Liver (tissue), 9 donors: ENCODE results near the gene GRAMD2A. TPM values are rescaled to one million over a fixed set of nuclear protein-coding genes. Genes with fewer than 3 reads are reported as not detected.

Experiments
- DNase-seq: peaks from one replicate; pipeline ENCODE4 v3.0.0-alpha.2; 2017; ENCODE audit warnings: low spot score
- H3K27ac ChIP-seq, 2 donors: one replicate each; pipeline ENCODE4 v1.7.0; 2013; ENCODE audit warnings: inconsistent platforms in 2 of 2, low read length in 2 of 2, control low read depth in 1 of 2, low read depth in 1 of 2, mild to moderate bottlenecking in 1 of 2
- H3K27me3 ChIP-seq, 4 donors: one replicate each; pipeline versions ENCODE4 v1.6.1 to v1.7.0; 2013; ENCODE audit warnings: low read length in 3 of 4, inconsistent platforms in 1 of 4, mild to moderate bottlenecking in 1 of 4, moderate library complexity in 1 of 4; ENCODE audit not compliant: control insufficient read depth in 4 of 4, insufficient read depth in 4 of 4
- H3K36me3 ChIP-seq, 4 donors: one replicate each; pipeline versions ENCODE4 v1.6.1 to v1.7.0; 2013; ENCODE audit warnings: low read length in 3 of 4, mild to moderate bottlenecking in 3 of 4, low read depth in 1 of 4, moderate library complexity in 1 of 4; ENCODE audit not compliant: control insufficient read depth in 4 of 4, insufficient read depth in 3 of 4
- H3K4me1 ChIP-seq, 4 donors: one replicate each; pipeline versions ENCODE4 v1.6.1 to v1.7.0; 2013; ENCODE audit warnings: low read length in 3 of 4, mild to moderate bottlenecking in 3 of 4, moderate library complexity in 1 of 4; ENCODE audit not compliant: control insufficient read depth in 4 of 4, insufficient read depth in 4 of 4
- H3K4me3 ChIP-seq, 3 donors: one replicate each; pipeline versions ENCODE4 v1.6.1 to v1.7.0; 2013; ENCODE audit warnings: low read length in 3 of 3, control low read depth in 1 of 3, low read depth in 1 of 3, mild to moderate bottlenecking in 1 of 3
- H3K9ac ChIP-seq, 2 donors: one replicate each; pipeline ENCODE4 v1.7.0; 2013; ENCODE audit warnings: low read length in 2 of 2, mild to moderate bottlenecking in 2 of 2, moderate library complexity in 2 of 2, control low read depth in 1 of 2, low read depth in 1 of 2
- H3K9me3 ChIP-seq, 4 donors: one replicate each; pipeline versions ENCODE4 v1.6.1 to v1.7.0; 2013; ENCODE audit warnings: low read length in 3 of 4; ENCODE audit not compliant: control insufficient read depth in 4 of 4
- GABPA ChIP-seq, 2 donors: IDR thresholded peaks in 1 of 2; conservative IDR thresholded peaks in 1 of 2; 2 replicates each; pipeline ENCODE4 v1.6.1; 2016; ENCODE audit warnings: antibody characterized with exemption in 2 of 2, mild to moderate bottlenecking in 1 of 2, moderate library complexity in 1 of 2
- HNF4A ChIP-seq, 2 donors: conservative IDR thresholded peaks; 2 replicates each; pipeline ENCODE4 v1.6.1; 2016; ENCODE audit warnings: antibody characterized with exemption in 2 of 2, mild to moderate bottlenecking in 2 of 2
- HNF4G ChIP-seq: IDR thresholded peaks from 2 replicates; pipeline ENCODE4 v1.6.1; 2016; ENCODE audit warnings: antibody characterized with exemption
- JUND ChIP-seq, 2 donors: IDR thresholded peaks; 2 replicates each; pipeline ENCODE4 v1.6.1; 2016; ENCODE audit warnings: antibody characterized with exemption in 2 of 2
- RAD21 ChIP-seq, 2 donors: IDR thresholded peaks; 2 replicates each; pipeline ENCODE4 v1.6.1; 2016; ENCODE audit warnings: antibody characterized with exemption in 2 of 2, mild to moderate bottlenecking in 2 of 2
- RXRA ChIP-seq, 2 donors: IDR thresholded peaks; 2 replicates each; pipeline ENCODE4 v1.6.1; 2017 to 2018; ENCODE audit warnings: antibody characterized with exemption in 2 of 2, mild to moderate bottlenecking in 1 of 2
- SP1 ChIP-seq: IDR thresholded peaks from 2 replicates; pipeline ENCODE4 v1.6.1; 2018; ENCODE audit warnings: antibody characterized with exemption, mild to moderate bottlenecking
- YY1 ChIP-seq: IDR thresholded peaks from 2 replicates; pipeline ENCODE4 v1.6.1; 2016; ENCODE audit warnings: antibody characterized with exemption, mild to moderate bottlenecking
- WGBS: extraction: QIAGEN DNeasy Blood & Tissue Kit; methylation state at CpG from one replicate; pipeline ENCODE4 v1.1.7; 2013; 5-methylcytosine and 5-hydroxymethylcytosine counted together
- polyA plus RNA-seq, 2 donors: library from polyadenylated mRNA; stranded (reverse) in 1 of 2; unstranded in 1 of 2; fragments of 200-250 nt in 1 of 2; fragments of >200 nt in 1 of 2; fragmentation: Nextera tagmentation in 1 of 2; extraction: Ambion mirVana in 1 of 2; gene quantifications; one replicate each; pipeline versions ENCODE4 v1.2.1 to v1.2.3, GENCODE V29; 2013 to 2015
- total RNA-seq, 2 donors: library from RNA; depleted of rRNA; stranded (reverse); fragments of >200 nt; gene quantifications; one replicate each; pipeline ENCODE4 v1.2.3, GENCODE V29; 2014
- TF ChIP-seq, protein P1 (sequence below): IDR thresholded peaks from 2 replicates; pipeline ENCODE4 v1.6.1; 2016; ENCODE audit warnings: antibody characterized with exemption
- TF ChIP-seq, protein P2 (sequence below): fragments of 150-350 bp; IDR thresholded peaks from 2 replicates; pipeline ENCODE4 v1.5.1; 2017; ENCODE audit warnings: improper control_type of control experiment, low read depth, low read length; ENCODE audit not compliant: missing input control
- donor health status: healthy.
- donor health status: healthy.
- donor health status: healthy.
- donor health status: healthy.
- donor health status: healthy.

GRAMD2A gene
- total and polyA plus RNA-seq, 4 donors, result not detected

DNA sequence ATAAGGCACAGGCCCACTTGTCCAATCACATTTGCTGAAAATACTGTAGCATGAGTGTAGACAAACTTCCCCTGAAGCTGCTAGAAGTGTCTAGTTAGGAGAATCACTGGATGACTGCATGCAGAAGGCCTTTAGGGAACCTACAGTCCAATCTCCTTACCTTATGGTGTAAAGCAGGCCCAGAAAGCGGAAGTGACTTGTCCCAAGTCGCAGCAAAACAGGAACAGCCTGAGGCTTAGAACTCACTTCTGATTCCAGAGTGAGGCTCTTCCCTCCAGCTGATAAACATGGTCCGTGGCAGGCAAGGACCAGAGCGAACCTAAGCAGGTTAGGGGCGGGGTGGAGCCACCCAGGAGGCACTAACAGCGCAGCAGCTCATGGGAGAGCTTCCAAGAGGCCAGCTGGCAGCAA is 2.5 kb downstream of the GRAMD2A start:
- Histone ChIP-seq H3K36me3 (peaks cover 0 to 4% (median 0%) of the 10 kb centered on the region in 4 donors), H3K4me1 (peaks cover 0 to 11% (median 4%) of the 10 kb centered on the region in 4 donors), H3K27me3 (peaks cover 0 to 7% (median 0%) of the 10 kb centered on the region in 4 donors), H3K4me3 (no peak overlapping the region), H3K9ac (no peak overlapping the region), H3K9me3 (no peaks in the 10 kb centered on the region), H3K27ac (no peak overlapping the region)
- no peak for TF ChIP-seq HNF4G
- no peak for DNase-seq
- WGBS, result 78% methylated on average over 6 of the region's 6 CpGs

DNA sequence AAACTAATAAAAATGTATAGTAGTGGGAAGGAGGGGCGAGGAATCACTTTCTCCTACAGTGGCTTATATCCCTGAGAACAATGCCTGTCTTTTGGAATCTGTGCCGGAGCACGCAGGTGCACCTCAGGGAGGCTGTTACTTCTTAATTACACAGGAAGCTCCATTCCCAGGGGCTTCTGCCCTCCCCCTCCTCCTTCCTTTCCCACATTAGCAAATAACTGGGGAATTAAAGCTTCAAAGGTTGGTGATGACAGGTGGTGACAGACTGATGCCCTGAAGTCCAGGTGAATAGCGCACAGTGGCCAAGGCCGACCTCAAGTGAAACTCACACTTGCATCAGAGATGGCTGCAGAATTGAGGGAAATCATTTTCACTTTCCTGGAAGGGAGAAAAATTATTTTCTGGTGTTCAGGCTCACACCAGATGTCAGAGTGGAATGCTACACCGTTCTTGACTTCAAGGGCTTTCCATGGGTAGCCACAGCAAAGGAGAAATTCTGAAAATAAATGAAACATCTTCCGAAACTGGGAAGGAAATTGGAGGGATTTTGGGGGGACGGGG is 3.7 kb downstream of the GRAMD2A start:
- Histone ChIP-seq H3K36me3 (peaks cover 0 to 4% (median 0%) of the 10 kb centered on the region in 4 donors), H3K4me1 (peaks cover 0 to 7% (median 4%) of the 10 kb centered on the region in 4 donors), H3K27ac (no peak overlapping the region), H3K27me3 (peaks cover 0 to 7% (median 0%) of the 10 kb centered on the region in 4 donors), H3K4me3 (no peak overlapping the region), H3K9me3 (no peaks in the 10 kb centered on the region), H3K9ac (no peak overlapping the region)
- TF ChIP-seq JUND (IDR thresholded peaks at IDR 0.05) (no peak), GABPA (IDR thresholded peaks at IDR 0.05 in 1 of 2, conservative IDR thresholded peaks at IDR 0.05 in 1 of 2) (no peak), HNF4A (conservative IDR thresholded peaks at IDR 0.05) (no peak), HNF4G (no peak), RAD21 (IDR thresholded peaks at IDR 0.05) (no peak), SP1 (no peak)
- TF ChIP-seq, protein P1, sequence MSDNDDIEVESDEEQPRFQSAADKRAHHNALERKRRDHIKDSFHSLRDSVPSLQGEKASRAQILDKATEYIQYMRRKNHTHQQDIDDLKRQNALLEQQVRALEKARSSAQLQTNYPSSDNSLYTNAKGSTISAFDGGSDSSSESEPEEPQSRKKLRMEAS, result no peak
- TF ChIP-seq, protein P2, sequence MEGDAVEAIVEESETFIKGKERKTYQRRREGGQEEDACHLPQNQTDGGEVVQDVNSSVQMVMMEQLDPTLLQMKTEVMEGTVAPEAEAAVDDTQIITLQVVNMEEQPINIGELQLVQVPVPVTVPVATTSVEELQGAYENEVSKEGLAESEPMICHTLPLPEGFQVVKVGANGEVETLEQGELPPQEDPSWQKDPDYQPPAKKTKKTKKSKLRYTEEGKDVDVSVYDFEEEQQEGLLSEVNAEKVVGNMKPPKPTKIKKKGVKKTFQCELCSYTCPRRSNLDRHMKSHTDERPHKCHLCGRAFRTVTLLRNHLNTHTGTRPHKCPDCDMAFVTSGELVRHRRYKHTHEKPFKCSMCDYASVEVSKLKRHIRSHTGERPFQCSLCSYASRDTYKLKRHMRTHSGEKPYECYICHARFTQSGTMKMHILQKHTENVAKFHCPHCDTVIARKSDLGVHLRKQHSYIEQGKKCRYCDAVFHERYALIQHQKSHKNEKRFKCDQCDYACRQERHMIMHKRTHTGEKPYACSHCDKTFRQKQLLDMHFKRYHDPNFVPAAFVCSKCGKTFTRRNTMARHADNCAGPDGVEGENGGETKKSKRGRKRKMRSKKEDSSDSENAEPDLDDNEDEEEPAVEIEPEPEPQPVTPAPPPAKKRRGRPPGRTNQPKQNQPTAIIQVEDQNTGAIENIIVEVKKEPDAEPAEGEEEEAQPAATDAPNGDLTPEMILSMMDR, result no peak
- WGBS, result 77% methylated on average over 8 of the region's 8 CpGs
- DNase-seq, result no peak

DNA sequence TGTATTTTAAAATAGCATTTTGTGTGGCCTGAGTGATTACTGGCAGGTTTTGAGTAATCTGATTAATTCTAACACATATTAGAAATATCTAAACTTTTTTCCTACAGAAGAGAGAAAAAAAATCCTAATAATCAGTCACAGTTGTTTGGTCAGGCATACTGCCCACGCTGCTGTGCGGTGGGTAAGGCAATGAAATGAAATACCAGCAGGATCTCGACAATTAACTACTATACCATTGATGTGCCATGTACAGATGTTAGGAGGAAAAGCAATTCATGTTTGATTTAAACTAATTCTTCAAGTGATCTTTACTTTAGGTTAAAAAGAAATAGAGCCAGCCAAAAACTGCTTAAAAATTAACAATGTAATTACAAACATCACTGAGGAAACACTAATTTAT is 5.2 kb downstream of the GRAMD2A start:
- Histone ChIP-seq H3K9me3 (no peaks in the 10 kb centered on the region), H3K9ac (no peak overlapping the region), H3K36me3 (no peaks in the 10 kb centered on the region), H3K27ac (no peak overlapping the region), H3K27me3 (peaks cover 0 to 6% (median 0%) of the 10 kb centered on the region in 4 donors), H3K4me3 (no peak overlapping the region), H3K4me1 (peaks cover 0 to 7% (median 4%) of the 10 kb centered on the region in 4 donors)
- DNase-seq, result no peak
- WGBS, result 81% methylated on average over 3 of the region's 3 CpGs
- TF ChIP-seq RAD21 (IDR thresholded peaks at IDR 0.05), result no peak

DNA sequence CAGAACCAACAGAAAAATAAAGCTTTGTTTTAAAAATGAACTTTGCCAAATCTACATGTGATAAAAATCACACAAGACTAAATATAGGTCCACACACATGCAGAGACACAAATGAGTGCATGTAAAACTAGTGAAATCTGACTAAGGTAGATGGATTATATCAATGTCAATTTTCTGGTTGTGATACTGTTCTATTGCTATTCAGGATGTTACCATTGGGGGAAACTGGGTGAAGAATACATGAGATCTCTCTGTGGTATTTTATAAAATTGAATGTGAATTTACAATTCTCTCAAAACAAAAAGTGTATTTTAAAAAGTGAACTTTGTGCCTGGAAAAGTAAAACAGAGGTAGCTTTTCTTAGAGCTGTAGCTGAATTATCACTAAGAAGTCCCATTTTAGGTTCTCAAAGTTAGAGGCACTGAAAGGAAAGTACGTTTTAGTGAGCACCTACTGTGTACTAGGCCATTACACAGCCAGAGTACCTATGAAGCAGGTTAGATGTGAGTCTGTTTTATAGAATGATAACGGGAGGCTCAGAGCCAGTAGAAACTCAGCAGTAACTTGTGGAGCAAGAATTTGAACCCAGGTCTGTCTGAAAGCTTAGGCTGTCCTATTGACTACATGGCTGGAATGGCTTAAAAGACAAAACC is 8.2 kb downstream of the GRAMD2A start:
- Histone ChIP-seq H3K36me3 (no peaks in the 10 kb centered on the region), H3K9ac (no peak overlapping the region), H3K4me3 (no peak overlapping the region), H3K9me3 (no peaks in the 10 kb centered on the region), H3K27me3 (peaks cover 0 to 4% (median 0%) of the 10 kb centered on the region in 4 donors), H3K27ac (no peak overlapping the region), H3K4me1 (peaks cover 0 to 3% (median 1%) of the 10 kb centered on the region in 4 donors)
- 71% methylated on average over 2 of the region's 2 CpGs for WGBS
- TF ChIP-seq GABPA (IDR thresholded peaks at IDR 0.05 in 1 of 2, conservative IDR thresholded peaks at IDR 0.05 in 1 of 2) (no peak), RXRA (IDR thresholded peaks at IDR 0.05) (no peak), HNF4A (conservative IDR thresholded peaks at IDR 0.05) (no peak), YY1 (no peak)
- DNase-seq, result no peak
